T-helper 17 cell (primary cell): ENCODE data around the gene TMEM107. TPM values are rescaled to one million over a fixed set of nuclear protein-coding genes. Genes with fewer than 3 reads are reported as not detected.

Source experiments
- ATAC-seq: fragments of 150-1000 bp; cut with Tn5 transposase; 2 replicates; pipeline ENCODE4 v1.10.0; 2021; ENCODE audit warnings: mild to moderate bottlenecking, moderate library complexity
- DNase-seq, 3 donors: peaks; one replicate each; pipeline versions ENCODE4 v3.0.0 to v3.0.0-alpha.2; 2020 to 2021
- H3K9me3 ChIP-seq: one replicate; pipeline ENCODE4 v1.7.0; 2013; ENCODE audit warnings: low read length, mild to moderate bottlenecking; ENCODE audit not compliant: control insufficient read depth, poor library complexity, severe bottlenecking
- H3K27ac Mint-ChIP-seq: one replicate; pipeline ENCODE4 v1.8.0; 2022; ENCODE audit warnings: mild to moderate bottlenecking, moderate library complexity, mixed read lengths
- H3K27me3 Mint-ChIP-seq: one replicate; pipeline ENCODE4 v1.8.0; 2022; ENCODE audit warnings: mixed read lengths
- H3K36me3 Mint-ChIP-seq: one replicate; pipeline ENCODE4 v1.8.0; 2022; ENCODE audit warnings: low read depth, mixed read lengths
- H3K4me1 Mint-ChIP-seq: one replicate; pipeline ENCODE4 v1.8.0; 2022; ENCODE audit warnings: mild to moderate bottlenecking, mixed read lengths
- H3K4me3 Mint-ChIP-seq: one replicate; pipeline ENCODE4 v1.8.0; 2022; ENCODE audit warnings: mild to moderate bottlenecking, moderate library complexity, mixed read lengths
- total RNA-seq, 4 donors: library from RNA in 2 of 4; stranded (reverse) in 2 of 4; gene quantifications; one replicate each; pipeline ENCODE4 v1.2.3 and lab custom pipeline; 2022 to 2026

The TMEM107 gene
- total RNA-seq, 2 donors from 2014 or later = 33.0 to 33.9 TPM

DNA sequence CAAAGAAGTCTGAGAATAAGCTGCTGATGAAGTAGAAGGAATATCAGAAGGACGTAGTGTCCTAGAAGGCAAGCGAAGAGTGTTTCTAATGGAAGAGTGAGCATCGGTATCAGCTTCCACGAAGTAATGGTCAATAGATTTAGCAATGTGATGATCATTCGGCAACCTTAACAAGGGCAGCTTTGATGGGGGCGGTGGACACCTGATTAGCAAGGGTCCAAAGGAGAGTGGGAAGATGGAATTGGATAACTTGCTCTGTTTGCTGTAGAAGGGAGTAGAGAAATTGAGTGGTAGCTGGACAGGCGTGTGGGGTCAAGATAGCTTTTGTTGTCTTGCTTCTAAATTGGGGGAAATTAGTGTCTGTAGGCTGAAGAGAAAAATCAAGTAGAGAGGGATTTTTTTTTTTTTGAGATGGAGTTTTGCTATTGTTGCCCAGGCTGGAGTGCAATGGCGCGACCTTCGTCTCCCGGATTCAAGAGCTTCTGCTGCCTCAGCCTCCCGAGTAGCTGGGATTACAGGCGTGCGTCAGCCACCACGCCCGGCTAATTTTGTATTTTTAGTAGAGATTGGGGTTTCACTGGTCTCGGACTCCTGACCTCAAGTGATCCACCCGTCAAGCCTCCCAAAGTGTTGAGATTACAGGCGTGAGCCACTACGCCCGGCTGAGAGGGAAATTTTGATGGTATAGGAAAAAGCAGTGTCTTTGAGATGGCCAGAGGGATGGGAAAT is 38.4 kb downstream of the TMEM107 start:
- H3K27me3 Mint-ChIP-seq = no peaks in the 10 kb centered on the region
- no peaks in the 10 kb centered on the region for H3K36me3 Mint-ChIP-seq
- DNase-seq = no peak
- H3K27ac Mint-ChIP-seq = no peak overlapping the region
- H3K9me3 ChIP-seq = no peaks in the 10 kb centered on the region
- peaks cover 5% of the 10 kb centered on the region for H3K4me1 Mint-ChIP-seq
- ATAC-seq = no peak
- no peak overlapping the region for H3K4me3 Mint-ChIP-seq

DNA sequence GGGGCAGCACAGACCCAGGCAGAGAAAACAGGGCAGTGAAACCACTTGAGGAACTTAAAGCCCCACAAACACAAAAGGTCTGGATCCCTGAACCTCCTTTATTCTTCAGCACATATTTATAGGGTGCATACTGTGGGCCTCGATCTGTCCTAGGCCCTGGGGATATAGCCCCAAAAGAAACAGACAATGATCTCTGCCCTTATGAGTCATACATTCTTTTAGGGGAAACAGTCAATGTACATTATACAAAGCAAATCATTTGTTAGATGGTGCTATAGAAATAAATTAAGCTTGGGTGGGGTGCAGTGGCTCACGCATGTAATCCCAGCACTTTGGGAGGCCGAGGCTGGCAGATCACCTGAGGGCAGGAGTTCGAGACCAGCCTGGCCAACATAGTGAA is 42.2 kb downstream of the TMEM107 start:
- no peaks in the 10 kb centered on the region for H3K36me3 Mint-ChIP-seq

DNA sequence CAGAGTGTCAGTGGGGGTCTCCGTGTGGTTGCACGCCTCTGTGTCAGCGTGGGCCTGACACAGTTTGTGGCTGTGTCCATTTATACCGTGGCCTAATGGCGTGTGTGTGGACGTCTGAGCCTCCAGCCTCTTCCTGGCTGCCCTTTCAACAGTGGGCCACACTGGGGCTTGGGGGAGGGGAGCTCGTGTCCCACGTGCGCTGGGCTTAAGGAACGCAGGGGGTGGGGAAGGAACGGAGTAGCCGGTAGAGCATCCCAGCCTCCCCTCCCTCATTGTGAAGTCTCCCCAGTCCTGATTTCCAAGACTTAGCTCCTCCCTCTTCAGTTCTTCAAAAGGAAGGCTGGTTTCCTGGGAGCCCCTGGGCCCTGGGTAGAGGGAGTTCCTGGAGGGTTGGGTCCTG is 42.8 kb downstream of the TMEM107 start:
- no peaks in the 10 kb centered on the region for H3K27me3 Mint-ChIP-seq
- H3K36me3 Mint-ChIP-seq = no peaks in the 10 kb centered on the region
- no peak overlapping the region for H3K4me3 Mint-ChIP-seq
- DNase-seq (no peak), ATAC-seq (no peak)
- peaks cover 2% of the 10 kb centered on the region for H3K4me1 Mint-ChIP-seq
- peak overlapping the region; percentile 21 for H3K27ac Mint-ChIP-seq
- H3K9me3 ChIP-seq = no peaks in the 10 kb centered on the region

More for the DNA sequence above, 42.2 kb downstream of the TMEM107 start:
- Mint-ChIP-seq H3K27me3 (no peaks in the 10 kb centered on the region), H3K4me3 (no peak overlapping the region), H3K27ac (no peak overlapping the region), H3K4me1 (peaks cover 2% of the 10 kb centered on the region)
- DNase-seq (no peak), ATAC-seq (no peak)
- H3K9me3 ChIP-seq = no peaks in the 10 kb centered on the region

DNA sequence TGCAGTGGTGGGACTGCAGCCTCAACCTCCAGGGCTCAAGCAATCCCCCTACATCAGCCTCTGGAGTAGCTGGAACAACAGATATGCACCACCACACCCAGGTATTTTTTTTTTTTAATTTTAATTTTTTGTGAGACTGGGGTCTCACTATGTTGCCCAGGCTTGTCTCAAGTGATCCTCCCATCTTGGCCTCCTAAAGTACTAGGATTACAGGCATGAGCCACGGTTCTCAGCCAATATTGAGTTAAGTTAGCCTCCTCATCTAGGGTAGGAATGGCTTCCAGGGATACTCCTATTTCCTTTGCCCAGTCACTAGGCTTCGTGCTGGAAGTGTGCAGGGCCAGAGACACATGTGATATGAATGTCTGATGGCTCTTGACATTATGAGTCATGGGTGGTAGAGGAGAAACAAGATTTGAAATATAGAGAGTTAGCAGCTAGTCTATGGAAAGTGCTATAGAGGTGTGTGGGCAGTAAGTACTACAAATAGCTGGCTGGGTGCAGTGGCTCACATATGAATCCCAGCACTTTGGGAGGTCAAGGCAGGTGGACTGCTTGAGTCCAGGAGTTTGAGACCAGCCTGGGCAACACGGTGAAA is 44.2 kb downstream of the TMEM107 start:
- peaks cover 5% of the 10 kb centered on the region for H3K4me1 Mint-ChIP-seq
- H3K27me3 Mint-ChIP-seq = no peaks in the 10 kb centered on the region
- no peak overlapping the region for H3K4me3 Mint-ChIP-seq
- ATAC-seq (no peak), DNase-seq (no peak)
- no peaks in the 10 kb centered on the region for H3K36me3 Mint-ChIP-seq
- H3K27ac Mint-ChIP-seq = peak overlapping the region; percentile 11
- no peaks in the 10 kb centered on the region for H3K9me3 ChIP-seq

DNA sequence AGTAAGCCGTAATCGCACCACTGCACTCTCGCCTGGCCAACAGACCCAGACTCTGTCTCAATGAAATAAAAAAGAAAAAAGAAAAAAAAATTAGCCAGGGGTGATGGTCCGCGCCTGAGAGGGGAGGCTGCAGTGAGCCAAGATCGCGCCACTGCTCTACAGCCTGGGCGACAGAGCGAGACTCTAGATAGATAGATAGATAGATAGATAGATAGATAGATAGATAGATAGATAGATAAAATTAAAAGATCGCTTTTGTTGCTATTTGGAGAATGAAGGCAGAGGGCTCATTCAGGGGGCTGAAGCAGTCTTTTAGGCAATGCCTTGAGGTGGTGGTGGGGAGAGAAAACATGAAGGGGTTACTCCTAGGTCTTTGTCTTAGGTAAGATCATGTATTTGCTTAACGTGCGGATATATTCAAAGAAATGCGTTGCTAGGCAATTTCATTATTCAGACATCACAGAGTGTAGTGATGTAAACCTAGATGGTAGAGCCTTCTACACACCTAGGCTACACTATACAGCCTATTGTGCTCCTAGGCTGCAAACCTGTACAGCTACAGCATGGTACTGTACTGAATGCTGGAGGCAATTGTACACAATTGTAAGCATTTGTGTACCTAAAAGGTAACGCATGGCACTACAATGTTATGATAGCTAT is 47.9 kb downstream of the TMEM107 start:
- peaks cover 17% of the 10 kb centered on the region for H3K27me3 Mint-ChIP-seq
- no peak for ATAC-seq

DNA sequence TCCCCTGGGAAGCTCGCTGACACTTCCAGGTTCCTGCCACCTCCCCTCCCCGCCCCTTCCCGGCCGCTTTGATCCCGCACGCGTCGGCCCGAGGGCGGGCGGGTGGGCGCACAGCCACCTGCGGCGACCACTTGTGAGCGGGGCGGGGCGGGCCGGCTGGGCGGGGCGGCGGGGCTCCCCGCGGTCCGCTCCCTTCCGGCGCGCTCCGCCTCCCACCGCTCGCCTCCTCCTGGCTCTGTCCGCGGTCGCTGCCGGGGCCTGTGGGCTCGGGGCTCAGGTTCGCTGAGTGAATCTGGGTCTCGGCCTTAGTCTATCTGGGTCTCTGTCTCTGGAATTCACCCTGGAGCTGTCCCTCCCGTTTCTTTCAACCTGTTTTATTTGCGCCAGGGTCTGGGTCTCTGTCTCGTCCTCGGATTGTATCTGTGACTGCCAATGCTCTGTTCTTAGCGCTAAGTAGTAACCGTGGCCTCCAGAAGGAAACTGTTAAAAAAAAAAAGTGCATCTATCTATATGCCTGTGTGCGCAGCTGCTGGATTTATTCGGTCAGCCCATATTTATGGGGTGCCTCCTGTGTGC is 49.6 kb downstream of the TMEM107 start:
- H3K4me3 Mint-ChIP-seq = peak overlapping the region; percentile 97
- no peaks in the 10 kb centered on the region for H3K9me3 ChIP-seq
- DNase-seq (peak in 2 of 3 donors; percentile 41 to 47), ATAC-seq (peak; percentile 29)
- peaks cover 3% of the 10 kb centered on the region for H3K36me3 Mint-ChIP-seq
- H3K27ac Mint-ChIP-seq = peak overlapping the region; percentile 99
- peaks cover 44% of the 10 kb centered on the region for H3K4me1 Mint-ChIP-seq
- H3K27me3 Mint-ChIP-seq = peaks cover 27% of the 10 kb centered on the region

More for the DNA sequence above, 47.9 kb downstream of the TMEM107 start:
- H3K4me3 Mint-ChIP-seq = no peak overlapping the region
- no peak for DNase-seq
- H3K4me1 Mint-ChIP-seq = peaks cover 38% of the 10 kb centered on the region
- H3K36me3 Mint-ChIP-seq = peaks cover 3% of the 10 kb centered on the region
- no peaks in the 10 kb centered on the region for H3K9me3 ChIP-seq
- no peak overlapping the region for H3K27ac Mint-ChIP-seq

DNA sequence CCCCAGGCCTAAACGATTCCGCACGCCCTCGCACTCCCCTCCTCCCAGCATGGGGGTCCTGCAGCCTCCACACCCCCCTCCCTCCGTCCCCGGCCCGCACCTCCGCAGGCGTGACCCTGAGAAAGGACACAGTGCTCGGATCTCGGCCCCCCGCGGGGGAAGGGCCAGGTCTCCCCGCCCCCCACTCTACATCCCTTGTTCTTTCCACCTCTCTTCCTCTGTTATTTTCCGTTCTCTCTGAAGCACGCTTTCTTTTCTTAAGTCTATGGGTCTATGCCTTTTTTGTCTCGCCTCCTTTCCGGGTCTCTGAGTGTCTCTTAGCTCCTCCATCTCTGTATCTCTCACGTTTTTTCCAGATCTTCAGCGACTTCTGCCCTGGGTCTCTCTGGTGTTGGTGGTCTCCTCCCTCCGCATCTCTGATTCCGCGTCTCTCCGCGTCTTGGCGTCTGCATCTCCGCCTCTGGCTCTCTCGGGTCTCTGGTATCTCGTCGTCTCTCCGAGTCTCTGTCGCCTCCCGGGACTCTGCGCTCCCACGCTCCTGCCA is 50.2 kb downstream of the TMEM107 start:
- no peaks in the 10 kb centered on the region for H3K9me3 ChIP-seq
- peaks cover 29% of the 10 kb centered on the region for H3K27me3 Mint-ChIP-seq
- H3K4me1 Mint-ChIP-seq = peaks cover 46% of the 10 kb centered on the region
- peak; percentile 8 for ATAC-seq
- H3K27ac Mint-ChIP-seq = peak overlapping the region; percentile 99
- no peak for DNase-seq
- peak overlapping the region; percentile 97 for H3K4me3 Mint-ChIP-seq
- H3K36me3 Mint-ChIP-seq = peaks cover 3% of the 10 kb centered on the region

DNA sequence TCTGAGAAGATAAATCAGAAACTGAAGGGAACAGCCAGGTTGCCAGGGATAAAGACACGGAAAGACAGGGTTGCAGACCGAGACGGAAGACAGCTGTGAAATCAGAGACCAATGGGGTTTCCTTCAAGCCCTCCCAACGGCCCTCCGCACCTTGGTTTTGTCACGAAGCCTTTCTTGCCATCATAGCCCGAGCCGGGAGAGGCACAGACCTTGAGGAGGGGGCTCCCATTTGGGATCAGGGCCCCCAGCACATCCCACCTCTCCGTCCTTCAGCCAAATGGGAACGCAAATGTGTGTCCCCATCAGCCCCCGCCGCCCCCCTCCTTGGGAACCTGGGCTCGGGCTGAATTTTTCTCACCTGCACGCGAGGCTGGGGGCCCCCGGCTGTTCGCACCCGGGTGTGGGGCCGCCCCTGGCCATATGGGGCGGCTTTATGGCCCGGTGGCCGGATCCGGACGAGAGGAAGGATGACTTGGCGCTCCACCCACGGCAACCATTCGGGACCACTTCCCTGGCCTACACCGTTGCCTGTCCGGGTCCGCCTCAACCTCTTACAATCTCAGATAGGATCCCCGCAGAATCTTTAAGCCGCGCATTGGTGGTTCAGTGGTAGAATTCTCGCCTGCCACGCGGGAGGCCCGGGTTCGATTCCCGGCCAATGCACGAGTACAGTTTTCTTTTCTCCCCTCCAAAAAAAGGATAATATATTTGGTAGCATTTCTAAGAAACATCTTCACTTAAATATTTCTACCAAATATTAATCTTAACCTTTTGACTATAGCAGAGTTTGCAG is 50.8 kb downstream of the TMEM107 start:
- Mint-ChIP-seq H3K4me3 (peak overlapping the region; percentile 97), H3K36me3 (peaks cover 3% of the 10 kb centered on the region), H3K27me3 (peaks cover 35% of the 10 kb centered on the region), H3K27ac (peak overlapping the region; percentile 99), H3K4me1 (peaks cover 51% of the 10 kb centered on the region)
- H3K9me3 ChIP-seq = no peaks in the 10 kb centered on the region
- DNase-seq = peak; percentile 57 to 88 (median 75)
- peak; percentile 56 for ATAC-seq

DNA sequence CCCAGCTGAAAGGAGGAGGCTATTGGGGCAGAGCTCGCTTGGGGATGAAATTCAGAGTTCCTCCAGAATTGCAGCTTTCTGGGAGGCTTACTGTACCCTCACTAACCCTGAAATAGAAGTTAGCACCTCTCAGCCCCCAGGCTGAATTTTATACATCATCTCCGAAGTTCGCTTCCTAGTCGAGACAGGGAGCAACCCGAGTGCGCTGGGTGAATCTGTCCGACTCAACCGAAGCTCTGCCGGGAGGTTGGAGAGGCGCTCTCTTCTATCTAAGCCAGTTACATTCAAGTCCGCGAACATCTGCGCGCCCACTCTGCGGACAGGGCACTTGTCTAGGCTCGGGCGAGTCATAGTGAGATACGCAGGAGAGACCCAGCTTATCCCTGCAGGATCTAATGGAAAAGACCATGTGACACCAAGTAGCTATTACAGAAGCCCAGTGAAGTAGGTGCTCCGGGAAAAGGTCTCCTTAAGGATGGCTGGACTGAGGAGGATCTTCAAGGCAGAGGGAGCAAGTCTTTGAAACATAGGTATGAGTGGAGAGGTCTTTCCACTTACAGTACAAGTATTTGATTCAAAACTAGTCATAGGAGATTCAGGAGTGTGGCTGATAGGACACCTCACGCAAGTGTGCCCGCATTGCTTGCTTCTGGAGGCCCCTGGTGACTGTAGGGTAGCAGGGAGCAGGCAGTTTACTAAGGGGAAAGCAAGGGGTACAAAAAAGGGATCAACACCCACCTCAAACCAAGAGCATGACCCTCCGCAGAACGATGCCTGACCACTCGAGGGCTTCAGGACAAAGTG is 51.6 kb downstream of the TMEM107 start:
- H3K9me3 ChIP-seq = no peaks in the 10 kb centered on the region
- Mint-ChIP-seq H3K27ac (peak overlapping the region; percentile 99), H3K36me3 (peaks cover 3% of the 10 kb centered on the region), H3K4me3 (peak overlapping the region; percentile 97), H3K27me3 (peaks cover 42% of the 10 kb centered on the region), H3K4me1 (peaks cover 59% of the 10 kb centered on the region)
- DNase-seq (no peak), ATAC-seq (no peak)

DNA sequence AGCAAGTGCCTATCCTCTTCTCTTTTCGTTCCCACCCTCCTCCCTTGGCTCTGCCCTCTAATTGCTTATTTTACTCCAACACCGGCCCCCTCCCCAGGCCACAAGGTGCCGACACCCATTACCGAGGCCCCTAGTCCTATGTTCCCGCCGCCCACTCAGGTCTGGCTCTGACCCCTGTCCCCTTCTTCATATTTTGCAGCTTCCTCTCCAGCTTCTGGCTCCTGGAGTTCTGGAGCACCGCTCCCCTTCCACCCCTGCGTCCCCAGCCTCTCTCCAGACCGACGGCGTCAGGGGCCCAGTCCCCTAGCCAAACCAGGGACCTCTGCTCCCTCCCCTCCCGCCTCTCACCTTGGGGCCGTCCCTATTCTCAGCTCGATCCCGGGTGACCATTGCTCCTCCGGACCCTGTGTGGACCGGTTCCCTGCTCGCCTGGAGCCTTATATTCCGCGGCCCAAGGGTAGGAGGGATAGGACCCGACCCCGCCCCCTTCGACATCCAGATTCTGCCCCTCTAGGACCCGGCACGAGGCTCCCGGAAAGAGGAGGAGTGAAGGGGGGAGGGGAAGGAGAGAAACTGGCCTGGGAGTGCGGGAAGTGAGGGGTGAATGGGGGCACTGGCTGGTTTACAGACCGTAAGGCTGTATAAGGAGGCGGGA is 52.4 kb downstream of the TMEM107 start, which contains the start of gene HES7:
TSS of gene HES7 (minus strand) at position 412 of the 655 bp plus-strand sequence. CDS start at position 390, 22 bp downstream.
- ATAC-seq (no peak), DNase-seq (no peak)
- peaks cover 45% of the 10 kb centered on the region for H3K27me3 Mint-ChIP-seq
- no peaks in the 10 kb centered on the region for H3K9me3 ChIP-seq
- peak within 1 kb of the TSS; percentile 97 for H3K4me3 Mint-ChIP-seq
- H3K4me1 Mint-ChIP-seq = peaks cover 64% of the 10 kb centered on the region
- H3K36me3 Mint-ChIP-seq = peaks cover 5% of the 10 kb centered on the region
- H3K27ac Mint-ChIP-seq = peak within 1 kb of the TSS; percentile 99

DNA sequence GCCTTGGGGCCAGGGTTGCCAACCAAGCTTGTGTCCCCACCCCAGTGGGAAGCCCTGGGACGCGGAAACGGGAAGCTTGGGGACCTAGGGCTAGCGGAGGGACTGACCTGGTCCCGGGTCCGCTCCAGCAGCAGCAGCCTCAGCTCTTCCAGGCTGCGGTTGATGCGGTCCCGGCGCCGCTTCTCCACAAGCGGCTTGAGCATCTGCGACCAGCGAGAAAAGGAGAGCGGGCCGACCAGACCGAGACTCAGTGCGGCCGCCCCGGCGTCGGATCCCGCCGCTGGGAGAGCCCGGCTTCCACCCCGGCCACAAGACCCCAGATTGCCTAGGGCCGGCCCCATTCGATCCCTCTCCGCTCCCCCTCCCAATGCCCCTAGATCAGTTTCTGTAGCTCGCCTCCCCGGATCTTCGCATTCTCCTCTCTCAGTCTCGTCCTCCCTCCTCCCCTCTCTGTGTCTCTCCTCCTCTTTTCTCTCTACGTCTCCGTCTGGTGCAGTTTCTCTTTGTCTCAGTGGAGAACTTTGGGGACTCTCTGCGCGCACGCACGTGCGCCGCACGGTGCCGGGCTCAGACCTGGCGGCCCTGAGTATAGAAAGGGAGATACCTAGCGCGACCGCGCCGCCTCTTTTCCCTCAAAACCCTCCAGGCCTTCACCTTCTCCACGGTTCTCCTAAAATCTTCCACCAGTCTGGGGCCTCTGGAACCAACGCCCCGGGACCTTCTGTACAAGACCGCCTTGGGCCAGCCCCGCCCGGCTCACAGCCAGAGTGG is 53.1 kb downstream of the TMEM107 start:
- Mint-ChIP-seq H3K27me3 (peaks cover 51% of the 10 kb centered on the region), H3K4me3 (peak overlapping the region; percentile 97)

More for the DNA sequence above, 53.1 kb downstream of the TMEM107 start:
- peaks cover 5% of the 10 kb centered on the region for H3K36me3 Mint-ChIP-seq
- peak overlapping the region; percentile 76 for H3K27ac Mint-ChIP-seq
- H3K9me3 ChIP-seq = no peaks in the 10 kb centered on the region
- peaks cover 71% of the 10 kb centered on the region for H3K4me1 Mint-ChIP-seq
- ATAC-seq (peak; percentile 13), DNase-seq (no peak)
